ENCODE measurements around the gene ZBTB2. TPM values are rescaled to one million over a fixed set of nuclear protein-coding genes. Genes with fewer than 3 reads are reported as not detected.
"Not testable (repeated sequence)": the region's sequence is repeated elsewhere in the genome, so short reads cannot be mapped to it uniquely, and the experiment has no call there.

ZBTB2 gene
- total RNA-seq, 2 experiments from 2014 or later = 28.5 to 28.9 TPM

DNA sequence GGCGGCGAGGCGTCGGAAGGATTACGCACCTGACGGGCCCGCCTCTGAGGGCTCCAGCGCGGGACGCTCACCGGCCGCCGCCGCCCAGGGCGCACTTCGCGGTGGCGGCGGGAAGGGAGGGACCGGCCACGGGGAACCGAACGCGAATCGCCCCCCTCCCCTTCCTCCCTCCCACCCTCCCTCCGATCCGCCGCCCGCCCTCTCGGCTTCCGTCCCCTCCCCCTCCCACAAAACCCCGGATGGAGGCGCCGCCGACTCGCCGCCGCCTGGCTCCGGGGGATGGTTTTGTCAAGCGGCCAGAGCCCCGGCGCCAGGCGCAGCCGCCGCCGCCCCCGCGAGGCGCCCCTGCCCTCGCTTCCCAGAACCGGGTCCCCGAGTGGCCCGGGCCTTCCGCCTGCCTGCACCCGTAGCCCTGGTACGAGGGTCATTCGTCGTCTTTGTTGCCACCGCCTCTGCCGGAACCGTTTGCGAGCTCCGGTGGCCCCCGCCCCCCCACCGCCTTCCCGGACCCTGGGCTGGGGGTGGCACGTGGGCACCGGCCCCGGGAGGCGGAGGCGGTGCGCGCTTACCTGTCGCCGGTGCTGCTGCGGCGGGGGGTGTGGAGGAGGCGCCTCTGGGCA, 398 bp downstream of the ZBTB2 start:
- H3K9me3 Mint-ChIP-seq = no peaks in the 10 kb centered on the region
- H3K27me3 Mint-ChIP-seq = no peaks in the 10 kb centered on the region
- peak overlapping the region; percentile 95 for H3K27ac Mint-ChIP-seq
- POLR2A ChIA-PET = interaction anchor here (1.1 to 4.0 kb wide), 9 partner anchors 15 to 1662 kb away, joined by 3 to 147 read pairs (median 3); partner anchors contain the start of genes FBXO5 and RMND1
- DNase-seq (peak; percentile 87), ATAC-seq (ENCODE audit: low read depth) (no peak)
- H3K4me3 Mint-ChIP-seq = peak overlapping the region; percentile 92
- H3K36me3 Mint-ChIP-seq = peaks cover 12% of the 10 kb centered on the region
- H3K4me1 Mint-ChIP-seq = peaks cover 35% of the 10 kb centered on the region

DNA sequence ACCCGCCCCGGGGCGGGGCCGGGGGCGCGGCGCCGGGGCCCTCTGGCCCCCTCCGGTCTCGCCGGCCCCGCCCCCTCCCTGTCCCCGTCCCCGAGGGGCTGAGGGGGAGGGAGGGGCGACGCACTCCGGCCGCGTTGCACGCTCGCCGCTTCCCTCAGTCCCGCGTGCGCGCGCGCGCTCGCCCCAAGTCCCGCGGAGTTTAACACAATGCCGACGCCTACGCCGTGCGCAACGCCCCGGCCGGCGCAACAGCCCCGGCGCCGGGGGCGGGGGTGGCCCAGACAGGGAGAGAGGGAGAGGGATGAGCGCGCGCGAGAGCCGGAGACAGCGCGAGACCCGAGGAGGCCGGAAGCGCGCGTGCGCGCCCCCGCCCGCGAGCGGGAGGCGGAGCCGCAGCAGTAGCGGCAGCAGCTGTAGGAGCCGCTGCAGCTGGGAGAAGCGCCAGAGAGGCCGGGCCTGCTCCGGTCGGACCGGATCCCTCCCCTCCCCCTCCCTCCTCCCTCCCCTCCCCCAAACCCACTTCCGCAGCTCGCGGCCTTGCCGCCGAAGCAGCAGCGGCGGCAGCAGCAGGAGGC, 996 bp downstream of the ZBTB2 start:
- ATAC-seq (ENCODE audit: low read depth) = peak; percentile 81
- Mint-ChIP-seq H3K27me3 (no peaks in the 10 kb centered on the region), H3K27ac (peak overlapping the region; percentile 73), H3K4me1 (peaks cover 38% of the 10 kb centered on the region), H3K9me3 (no peaks in the 10 kb centered on the region), H3K36me3 (peaks cover 12% of the 10 kb centered on the region), H3K4me3 (peak overlapping the region; percentile 45)
- POLR2A ChIA-PET = interaction anchor here (1.1 to 4.0 kb wide), 10 partner anchors 15 to 1661 kb away, joined by 3 to 147 read pairs (median 4); partner anchors contain the start of genes FBXO5 and RMND1
- peak; percentile 99 for DNase-seq

DNA sequence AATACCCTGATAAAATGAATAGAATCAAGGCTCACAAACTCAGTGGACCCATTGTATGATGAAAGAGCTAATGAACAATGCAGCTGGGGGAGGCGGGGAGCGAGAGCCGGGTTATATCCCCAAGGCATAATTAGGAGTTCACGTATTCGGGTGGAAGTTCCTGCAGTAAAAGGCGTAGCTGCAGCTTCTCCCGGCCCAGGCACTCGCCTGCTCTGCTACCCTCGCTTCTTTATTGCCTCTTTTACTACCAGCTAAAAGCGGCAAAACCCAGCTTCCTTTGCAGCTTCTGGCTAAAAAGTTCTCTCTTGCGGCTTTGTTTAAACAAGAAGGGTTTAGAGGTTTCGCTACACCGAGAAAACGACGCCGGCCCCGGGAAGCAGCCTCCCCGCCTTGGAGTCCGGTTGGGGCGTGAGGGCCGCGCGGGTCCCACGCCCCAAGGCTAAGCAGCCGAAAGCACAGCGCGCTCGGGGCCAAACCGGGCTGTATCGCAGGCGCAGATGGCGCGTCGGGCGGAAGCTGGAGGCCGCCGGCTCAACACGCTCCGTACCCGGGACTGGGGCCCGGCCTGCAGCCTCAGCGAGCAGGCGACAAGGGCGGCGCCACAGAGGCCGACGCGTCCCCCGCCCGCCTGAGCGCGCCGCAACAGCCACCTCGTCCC, 1.6 kb downstream of the ZBTB2 start:
- DNase-seq = no peak
- H3K27ac Mint-ChIP-seq = peak overlapping the region; percentile 92

DNA sequence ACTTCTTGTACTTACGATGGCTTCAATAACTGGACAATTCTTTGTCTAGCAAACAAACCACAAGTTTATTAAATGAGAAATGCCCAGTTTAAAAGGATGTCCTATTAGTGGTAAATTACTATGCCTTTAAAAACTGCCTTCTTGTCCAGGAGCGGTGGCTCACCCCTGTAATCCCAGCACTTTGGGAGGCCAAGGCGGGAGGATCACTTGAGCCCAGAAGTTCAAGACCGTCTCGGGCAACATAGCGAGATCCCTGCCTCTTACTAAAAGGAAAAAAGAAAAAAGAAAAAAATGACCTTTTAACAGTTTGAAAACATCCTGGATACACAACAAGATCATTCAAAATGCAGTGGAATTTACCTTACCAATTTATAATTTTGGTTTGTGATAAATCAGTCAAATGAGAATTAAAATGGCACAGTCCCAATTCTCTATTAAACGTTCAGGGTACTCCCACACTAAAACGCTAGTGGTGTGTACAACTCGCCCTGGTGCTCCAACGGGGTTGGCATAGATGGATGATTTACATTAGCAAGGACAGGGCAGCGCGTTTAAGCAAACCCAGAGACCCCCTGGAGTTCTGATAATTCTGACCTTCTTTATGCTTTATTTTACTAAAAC, 2.3 kb downstream of the ZBTB2 start:
- Mint-ChIP-seq H3K4me1 (peaks cover 44% of the 10 kb centered on the region), H3K36me3 (peaks cover 12% of the 10 kb centered on the region), H3K27me3 (no peaks in the 10 kb centered on the region), H3K27ac (peak overlapping the region; percentile 92), H3K4me3 (peak overlapping the region; percentile 87), H3K9me3 (no peaks in the 10 kb centered on the region)
- ATAC-seq (ENCODE audit: low read depth) = no peak
- DNase-seq = no peak
- POLR2A ChIA-PET = interaction anchor here (0.7 to 4.0 kb wide), 8 partner anchors 13 to 1811 kb away, joined by 3 to 147 read pairs (median 6); partner anchors contain the start of gene RMND1

More for the DNA sequence above, 1.6 kb downstream of the ZBTB2 start:
- Mint-ChIP-seq H3K27me3 (no peaks in the 10 kb centered on the region), H3K36me3 (peaks cover 10% of the 10 kb centered on the region), H3K9me3 (no peaks in the 10 kb centered on the region), H3K4me1 (peaks cover 38% of the 10 kb centered on the region), H3K4me3 (peak overlapping the region; percentile 87)
- POLR2A ChIA-PET = interaction anchor here (0.7 to 4.0 kb wide), 10 partner anchors 14 to 1811 kb away, joined by 3 to 147 read pairs (median 4); partner anchors contain the start of genes FBXO5 and RMND1
- ATAC-seq (ENCODE audit: low read depth) = peak; percentile 73

DNA sequence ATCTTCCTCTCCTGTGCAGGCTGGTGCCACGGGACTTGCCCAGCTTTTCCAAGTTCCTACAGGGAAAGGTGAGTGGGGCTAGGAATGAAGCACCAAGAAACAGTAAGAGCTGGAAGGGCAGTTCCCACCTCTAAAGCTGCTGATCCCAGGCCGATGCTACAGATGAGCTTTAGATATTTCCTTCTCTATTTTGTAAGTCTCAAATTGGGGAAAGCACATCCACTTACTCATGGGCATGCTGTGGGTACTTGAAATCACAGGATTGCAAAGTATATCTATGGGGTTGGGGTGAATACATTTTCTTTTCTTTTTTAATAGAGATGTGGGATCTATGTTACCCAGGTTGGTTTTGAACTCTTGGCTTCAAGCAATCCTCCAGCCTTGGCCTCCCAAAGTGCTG, 3.1 kb downstream of the ZBTB2 start:
- peak overlapping the region; percentile 86 for H3K27ac Mint-ChIP-seq
- H3K4me1 Mint-ChIP-seq = peaks cover 40% of the 10 kb centered on the region
- no peaks in the 10 kb centered on the region for H3K9me3 Mint-ChIP-seq
- POLR2A ChIA-PET = interaction anchor here (1.1 to 4.0 kb wide), 3 partner anchors 13 to 64 kb away, joined by 3 to 147 read pairs (median 6); partner anchors contain the start of gene RMND1
- H3K27me3 Mint-ChIP-seq = no peaks in the 10 kb centered on the region
- DNase-seq (no peak), ATAC-seq (ENCODE audit: low read depth) (no peak)
- peak overlapping the region; percentile 87 for H3K4me3 Mint-ChIP-seq
- H3K36me3 Mint-ChIP-seq = peaks cover 16% of the 10 kb centered on the region

DNA sequence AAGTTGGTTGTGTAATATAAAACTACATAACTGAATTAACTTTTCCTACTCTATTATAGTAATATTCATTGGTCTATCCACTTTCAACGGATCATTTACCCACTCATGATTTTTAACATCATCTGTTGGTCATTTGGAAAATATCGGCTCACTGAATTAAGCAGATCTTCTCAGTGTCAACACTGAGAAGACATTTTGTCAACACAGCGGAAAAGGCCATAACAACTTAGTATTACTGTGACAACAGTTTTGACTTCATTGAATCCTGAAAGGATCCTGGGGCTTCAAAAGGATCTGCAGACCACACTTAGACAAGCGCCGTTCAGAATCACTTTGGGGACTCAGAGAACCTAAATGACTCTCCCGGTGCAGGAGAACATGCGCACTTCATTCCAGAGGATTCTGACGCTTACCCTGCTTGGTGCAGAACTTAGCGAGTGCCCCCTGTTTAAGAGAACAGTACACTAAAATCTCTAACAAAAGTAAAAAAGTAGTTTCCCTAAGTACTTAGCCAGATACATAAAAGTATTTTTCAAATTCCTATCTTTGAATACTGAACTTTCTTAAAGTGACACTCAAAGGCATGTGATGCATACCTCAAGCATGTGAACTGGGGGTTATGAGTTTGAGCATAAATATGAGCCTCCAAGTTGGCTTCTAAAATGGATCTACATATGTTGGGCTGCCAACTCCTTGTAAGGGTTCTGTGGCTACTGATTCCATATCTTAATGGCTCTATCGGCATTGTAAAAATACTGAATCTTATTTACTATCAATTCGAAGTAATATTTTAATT, 4.0 kb downstream of the ZBTB2 start:
- peak overlapping the region; percentile 12 for H3K4me3 Mint-ChIP-seq
- H3K4me1 Mint-ChIP-seq = peaks cover 35% of the 10 kb centered on the region
- ATAC-seq (ENCODE audit: low read depth) = no peak

DNA sequence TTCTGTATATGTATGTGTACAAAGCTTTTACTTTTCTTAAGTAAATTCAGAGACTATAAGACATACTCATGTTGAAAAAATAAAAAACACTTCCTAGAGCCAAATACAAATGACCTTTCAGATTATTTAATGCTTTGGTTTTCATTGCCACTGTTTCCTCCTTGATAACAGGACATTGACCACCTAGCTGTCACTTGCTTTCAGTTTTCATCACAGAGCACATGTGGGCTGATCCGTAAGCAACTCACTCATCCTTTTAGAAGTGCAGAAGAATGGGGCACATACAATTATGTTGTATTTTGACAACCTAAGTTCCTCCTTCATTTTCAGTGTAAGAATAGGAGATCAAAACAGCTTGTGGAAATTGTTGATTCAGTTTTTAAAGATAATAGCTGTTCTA, 6.2 kb downstream of the ZBTB2 start:
- POLR2A ChIA-PET = interaction anchor here (1.0 kb wide), 1 partner anchor 11 kb away, joined by 5 read pairs; no protein-coding TSS in a partner anchor
- Mint-ChIP-seq H3K9me3 (no peaks in the 10 kb centered on the region), H3K4me3 (peak overlapping the region; percentile 59), H3K27me3 (no peaks in the 10 kb centered on the region), H3K36me3 (peaks cover 16% of the 10 kb centered on the region), H3K27ac (peak overlapping the region; percentile 78), H3K4me1 (peaks cover 46% of the 10 kb centered on the region)
- DNase-seq = no peak
- ATAC-seq (ENCODE audit: low read depth) = no peak

More for the DNA sequence above, 4.0 kb downstream of the ZBTB2 start:
- Mint-ChIP-seq H3K9me3 (no peaks in the 10 kb centered on the region), H3K36me3 (peaks cover 16% of the 10 kb centered on the region), H3K27me3 (no peaks in the 10 kb centered on the region), H3K27ac (peak overlapping the region; percentile 40)
- DNase-seq = no peak
- POLR2A ChIA-PET = interaction anchor here (1.2 to 4.0 kb wide), 2 partner anchors 12 to 65 kb away, joined by 6 to 147 read pairs; partner anchors contain the start of gene RMND1

DNA sequence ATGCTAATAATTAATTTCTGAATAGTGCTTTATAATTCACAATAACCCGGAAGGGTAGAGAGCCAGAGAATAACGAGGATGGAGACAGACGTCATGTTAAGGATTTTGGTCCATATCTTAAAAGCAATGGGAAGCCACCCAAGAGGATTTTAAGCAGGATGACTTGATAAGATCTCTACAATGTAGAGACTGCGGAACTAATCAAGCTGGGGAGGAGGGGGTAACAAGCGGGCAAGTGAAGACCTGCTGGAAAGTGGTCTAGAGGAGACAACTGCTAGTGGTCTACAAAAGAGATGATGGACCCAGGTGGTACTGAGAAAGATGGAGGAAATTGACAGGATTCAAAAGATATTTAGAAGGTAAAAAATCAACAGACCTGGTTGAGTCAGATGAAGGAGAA, 7.2 kb downstream of the ZBTB2 start:
- Mint-ChIP-seq H3K36me3 (peaks cover 16% of the 10 kb centered on the region), H3K4me1 (peaks cover 52% of the 10 kb centered on the region), H3K27me3 (no peaks in the 10 kb centered on the region), H3K27ac (peak overlapping the region; percentile 14), H3K4me3 (no peak overlapping the region), H3K9me3 (no peaks in the 10 kb centered on the region)
- DNase-seq (no peak), ATAC-seq (ENCODE audit: low read depth) (no peak)
- POLR2A ChIA-PET = no interaction called here

DNA sequence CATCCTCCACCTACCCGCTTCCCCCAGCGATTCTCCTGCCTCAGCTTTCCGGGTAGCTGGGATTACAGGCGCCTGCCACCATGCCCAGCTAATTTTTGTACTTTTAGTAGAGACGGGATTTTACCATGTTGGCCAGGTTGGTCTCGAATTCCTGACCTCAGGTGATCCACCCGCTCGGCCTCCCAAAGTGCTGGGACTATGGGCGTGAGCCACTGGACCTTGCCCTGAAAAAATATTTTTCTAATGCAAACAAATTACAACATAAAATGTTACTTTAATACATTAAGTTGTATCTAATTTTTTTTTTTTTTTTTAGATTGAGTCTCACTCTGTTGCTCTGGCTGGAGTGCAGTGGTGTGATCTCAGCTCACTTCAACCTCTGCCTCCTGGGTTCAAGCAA, 8.7 kb downstream of the ZBTB2 start:
- POLR2A ChIA-PET; ATAC-seq (ENCODE audit: low read depth); H3K4me3 Mint-ChIP-seq; H3K27me3 Mint-ChIP-seq; DNase-seq; H3K27ac Mint-ChIP-seq; H3K9me3 Mint-ChIP-seq: not testable (repeated sequence)
- Mint-ChIP-seq H3K4me1 (peaks cover 58% of the 10 kb centered on the region), H3K36me3 (peaks cover 16% of the 10 kb centered on the region)

DNA sequence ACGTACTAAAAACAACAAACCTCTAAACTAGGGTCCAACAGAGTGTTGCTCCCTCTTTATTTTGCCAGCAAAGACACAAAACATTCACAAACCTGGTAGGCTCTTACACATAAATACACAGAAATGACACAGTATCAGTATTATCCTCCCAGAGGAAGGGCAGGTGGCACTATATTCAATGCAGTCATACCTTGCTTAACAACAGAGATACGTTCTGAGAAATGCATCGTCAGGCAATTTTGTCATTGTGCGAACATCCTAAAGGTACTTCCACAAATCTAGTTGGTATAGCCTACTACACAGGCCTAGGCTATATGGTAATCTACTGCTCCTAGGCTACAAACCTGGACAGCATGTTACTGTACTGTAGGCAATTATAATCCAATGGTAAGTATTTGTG, 9.6 kb downstream of the ZBTB2 start:
- H3K4me3 Mint-ChIP-seq = no peak overlapping the region

DNA sequence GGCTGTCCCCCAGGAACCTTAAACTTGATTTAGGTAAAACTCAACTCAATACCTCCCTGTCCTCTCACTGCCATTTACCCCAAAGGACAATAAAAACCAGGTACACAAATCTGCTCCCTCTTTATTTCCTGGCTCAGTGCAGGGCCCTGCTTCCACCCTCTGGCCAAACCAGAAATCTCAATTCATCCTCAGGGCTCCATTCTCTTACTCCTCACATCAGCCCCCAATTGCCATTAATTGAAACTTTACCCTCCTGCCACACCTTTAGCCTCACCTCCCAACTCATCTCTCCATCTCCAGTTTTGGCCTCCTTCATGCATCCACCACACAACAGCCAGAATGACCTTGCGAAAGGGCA, 10.5 kb downstream of the ZBTB2 start:
- POLR2A ChIA-PET = interaction anchor here (11.9 kb wide), 1 partner anchor 9 kb away, joined by 147 read pairs; the partner anchor contains the start of gene ZBTB2
- H3K27ac Mint-ChIP-seq = peak overlapping the region; percentile 97
- H3K36me3 Mint-ChIP-seq = peaks cover 11% of the 10 kb centered on the region
- ATAC-seq (ENCODE audit: low read depth) (peak; percentile 37), DNase-seq (no peak)
- no peaks in the 10 kb centered on the region for H3K9me3 Mint-ChIP-seq
- H3K4me3 Mint-ChIP-seq = peak overlapping the region; percentile 88
- no peaks in the 10 kb centered on the region for H3K27me3 Mint-ChIP-seq
- H3K4me1 Mint-ChIP-seq = peaks cover 57% of the 10 kb centered on the region

More for the DNA sequence above, 9.6 kb downstream of the ZBTB2 start:
- Mint-ChIP-seq H3K36me3 (peaks cover 16% of the 10 kb centered on the region), H3K4me1 (peaks cover 54% of the 10 kb centered on the region), H3K27me3 (no peaks in the 10 kb centered on the region), H3K27ac (peak overlapping the region; percentile 97), H3K9me3 (no peaks in the 10 kb centered on the region)
- DNase-seq (no peak), ATAC-seq (ENCODE audit: low read depth) (no peak)
- POLR2A ChIA-PET = interaction anchor here (0.6 to 11.9 kb wide), 2 partner anchors 8 to 72 kb away, joined by 3 to 147 read pairs; partner anchors contain the start of gene ZBTB2
